A549 (cell line): ENCODE data around the gene MALRD1. TPM values are rescaled to one million over a fixed set of nuclear protein-coding genes. Genes with fewer than 3 reads are reported as not detected.

Source experiments
- ATAC-seq, 2 experiments: fragments of 200-7000 bp in 1 of 2; fragments of >200 bp in 1 of 2; cut with Nextera tagmentation in 1 of 2; cut with Tn5 transposase in 1 of 2; 3 replicates each; pipeline versions ENCODE4 v1.8.0 to v1.9.1; 2018 to 2020; ENCODE audit warnings: mild to moderate bottlenecking in 1 of 2, moderate library complexity in 1 of 2
- CTCF ChIA-PET: fragments of 300-600 bp; sonication (Branson Sonifier 250); formaldehyde crosslinking; extraction: SDS; loops from one replicate; lab custom pipeline; 2021; ENCODE audit warnings: antibody characterized with exemption, inconsistent platforms; lab: Yijun Ruan, JAX
- POLR2A ChIA-PET: fragments of 350-600 bp; formaldehyde crosslinking; extraction: SDS; loops from one replicate; lab custom pipeline; 2021; ENCODE audit warnings: antibody characterized with exemption, inconsistent platforms; lab: Yijun Ruan, JAX
- DNase-seq, 2 experiments: peaks; one replicate each; pipeline versions ENCODE4 v3.0.0 to v3.0.0-alpha.2; 2011 to 2016; ENCODE audit warnings: low read depth in 1 of 2, low spot score in 1 of 2
- FAIRE-seq: peaks from 2 replicates; lab custom pipeline; 2011; peaks lifted over from hg19 to GRCh38; lab: Jason Lieb, UNC
- H3K27ac ChIP-seq, 2 experiments: fragments of >200 bp; sonication (Bioruptor Twin); formaldehyde crosslinking; 3 replicates each; pipeline ENCODE4 v1.5.1; 2016 to 2017
- H3K4me1 ChIP-seq: fragments of >200 bp; sonication (Bioruptor Twin); formaldehyde crosslinking; 3 replicates; pipeline ENCODE4 v1.6.1; 2016
- H3K4me2 ChIP-seq: fragments of >200 bp; sonication (Bioruptor Twin); formaldehyde crosslinking; 3 replicates; pipeline ENCODE4 v1.6.1; 2016
- H3K4me3 ChIP-seq: fragments of >200 bp; sonication (Bioruptor Twin); formaldehyde crosslinking; 3 replicates; pipeline ENCODE4 v1.5.1; 2016
- H3K9me3 ChIP-seq: fragments of >200 bp; sonication (Bioruptor Twin); formaldehyde crosslinking; 3 replicates; pipeline ENCODE4 v1.6.1; 2016
- BHLHE40 ChIP-seq: IDR thresholded peaks from 2 replicates; pipeline ENCODE4 v1.6.1; 2012; ENCODE audit warnings: low read depth, low read length, inconsistent platforms
- CBX2 ChIP-seq: fragments of 200-600 bp; sonication (generic); IDR thresholded peaks from 2 replicates; pipeline ENCODE4 v1.6.1; 2016; ENCODE audit warnings: low read depth, mild to moderate bottlenecking, borderline replicate concordance
- CHD2 ChIP-seq: fragments of 150-350 bp; IDR thresholded peaks from 2 replicates; pipeline ENCODE4 v1.6.1; 2014; ENCODE audit warnings: low read length; ENCODE audit not compliant: partially characterized antibody
- CHD4 ChIP-seq: fragments of 200-600 bp; sonication (generic); IDR thresholded peaks from 2 replicates; pipeline ENCODE4 v1.6.1; 2016; ENCODE audit warnings: antibody characterized with exemption, mild to moderate bottlenecking, borderline replicate concordance
- CTCF ChIP-seq: fragments of >200 bp; sonication (Bioruptor Twin); formaldehyde crosslinking; IDR thresholded peaks from 3 replicates; pipeline ENCODE4 v1.5.1; 2016
- ELK1 ChIP-seq: fragments of 150-350 bp; IDR thresholded peaks from 2 replicates; pipeline ENCODE4 v1.6.1; 2014; ENCODE audit warnings: low read depth, mild to moderate bottlenecking, low read length
- ESRRA ChIP-seq: fragments of 150-350 bp; IDR thresholded peaks from 2 replicates; pipeline ENCODE4 v1.6.1; 2014; ENCODE audit warnings: mild to moderate bottlenecking, low read length, borderline replicate concordance
- HEYL ChIP-seq: fragments of 250-450 bp; sonication (Bioruptor Pico); IDR thresholded peaks from 2 replicates; pipeline ENCODE4 v1.8.0; 2021; ENCODE audit warnings: mild to moderate bottlenecking, moderate library complexity
- HOXA7 ChIP-seq: fragments of 250-450 bp; sonication (Bioruptor Pico); IDR thresholded peaks from 2 replicates; pipeline ENCODE4 v1.5.0; 2020; ENCODE audit warnings: mild to moderate bottlenecking, moderate library complexity
- JUN ChIP-seq, 2 experiments: fragments of >200 bp; sonication (Bioruptor Twin); formaldehyde crosslinking; IDR thresholded peaks; 2 replicates in 1 of 2; 3 replicates in 1 of 2; pipeline ENCODE4 v1.6.1; 2016 to 2017
- MAFK ChIP-seq: fragments of 450-650 bp; IDR thresholded peaks from 2 replicates; pipeline ENCODE4 v1.6.1; 2014; ENCODE audit not compliant: partially characterized antibody
- MAX ChIP-seq: IDR thresholded peaks from 2 replicates; pipeline ENCODE4 v1.6.1; 2012
- NFE2L2 ChIP-seq: fragments of 150-350 bp; conservative IDR thresholded peaks from 2 replicates; pipeline ENCODE4 v1.6.1; 2014; ENCODE audit warnings: low read length
- NR3C1 ChIP-seq: fragments of >200 bp; sonication (Bioruptor Twin); formaldehyde crosslinking; IDR thresholded peaks from 3 replicates; pipeline ENCODE4 v1.6.1; 2017
- PHF8 ChIP-seq: fragments of 200-600 bp; sonication (generic); IDR thresholded peaks from 2 replicates; pipeline ENCODE4 v1.6.1; 2016; ENCODE audit warnings: low read depth, mild to moderate bottlenecking, antibody characterized with exemption, moderate library complexity, borderline replicate concordance
- RAD21 ChIP-seq, 2 experiments: fragments of >200 bp in 1 of 2; sonication (Bioruptor Twin) in 1 of 2; formaldehyde crosslinking in 1 of 2; IDR thresholded peaks in 1 of 2; conservative IDR thresholded peaks in 1 of 2; 2 replicates in 1 of 2; 3 replicates in 1 of 2; pipeline ENCODE4 v1.6.1; 2012 to 2018; ENCODE audit warnings: inconsistent platforms in 1 of 2
- RARB ChIP-seq: fragments of 250-450 bp; sonication (Bioruptor Pico); IDR thresholded peaks from 2 replicates; pipeline ENCODE4 v1.8.0; 2021; ENCODE audit warnings: mild to moderate bottlenecking, moderate library complexity
- RNF2 ChIP-seq: fragments of 200-600 bp; sonication (generic); IDR thresholded peaks from 2 replicates; pipeline ENCODE4 v1.6.1; 2016; ENCODE audit warnings: low read depth, mild to moderate bottlenecking, antibody characterized with exemption, moderate library complexity, borderline replicate concordance
- USF2 ChIP-seq: fragments of 450-650 bp; IDR thresholded peaks from 2 replicates; pipeline ENCODE4 v1.6.1; 2014; ENCODE audit warnings: antibody characterized with exemption
- ZC3H11A ChIP-seq: fragments of 450-650 bp; IDR thresholded peaks from 2 replicates; pipeline ENCODE4 v1.6.1; 2014; ENCODE audit warnings: antibody characterized with exemption, mild to moderate bottlenecking
- ZNF302 ChIP-seq: fragments of 250-450 bp; sonication (Bioruptor Pico); IDR thresholded peaks from 2 replicates; pipeline ENCODE4 v1.9.0; 2021; ENCODE audit warnings: inconsistent platforms, mild to moderate bottlenecking, moderate library complexity
- WGBS: methylation state at CpG from one replicate; pipeline ENCODE4 v1.1.6; 2017; ENCODE audit errors: missing lambda C conversion rate; 5-methylcytosine and 5-hydroxymethylcytosine counted together
- polyA plus RNA-seq, 4 experiments: library from polyadenylated mRNA; depleted of rRNA in 3 of 4; stranded (reverse); fragments of >200 nt; fragmentation: RNase III in 1 of 4; extraction: RNeasy Plus Mini Kit Qiagen cat#74134 plus additional on column Dnase treatment in 1 of 4; gene quantifications; 2 replicates in 3 of 4; 3 replicates in 1 of 4; pipeline ENCODE4 v1.2.3, GENCODE V29; 2011 to 2017
- TF ChIP-seq, protein P1 (sequence below): fragments of >200 bp; sonication (Bioruptor Twin); formaldehyde crosslinking; IDR thresholded peaks from 2 replicates; pipeline ENCODE4 v1.6.1; 2016
- TF ChIP-seq, protein P2 (sequence below): IDR thresholded peaks from 2 replicates; pipeline ENCODE4 v1.6.1; 2012
- TF ChIP-seq, protein P3 (sequence below): fragments of 250-450 bp; sonication (Bioruptor Pico); IDR thresholded peaks from 2 replicates; pipeline ENCODE4 v1.5.0; 2021; ENCODE audit warnings: mild to moderate bottlenecking, moderate library complexity, borderline replicate concordance

The MALRD1 gene
- polyA plus RNA-seq, 2 of the 4 experiments (the other 2 are of a cell fraction), result not detected

- H3K4me2 ChIP-seq, result no peak overlapping the region
- ATAC-seq (no peak), DNase-seq (no peak), FAIRE-seq (no peak)
- TF ChIP-seq ZC3H11A (no peak), CHD2 (no peak), RAD21 (conservative IDR thresholded peaks at IDR 0.05 in 1 of 2, IDR thresholded peaks at IDR 0.05 in 1 of 2) (no peak), NFE2L2 (no peak), NR3C1 (no peak), PHF8 (no peak), RNF2 (no peak), CBX2 (no peak), HOXA7 (CRISPR knock-in tag) (no peak), ELK1 (no peak), CTCF (no peak), HEYL (CRISPR knock-in tag) (no peak), BHLHE40 (no peak), ESRRA (no peak), USF2 (no peak), RARB (CRISPR knock-in tag) (no peak), JUN (IDR thresholded peaks at IDR 0.05) (no peak)
- no peak overlapping the region for H3K27ac ChIP-seq
- CTCF ChIA-PET, result no interaction called here
- POLR2A ChIA-PET, result no interaction called here
- no peak overlapping the region for H3K4me3 ChIP-seq
- no peaks in the 10 kb centered on the region for H3K4me1 ChIP-seq
- H3K9me3 ChIP-seq, result no peaks in the 10 kb centered on the region
- WGBS, result 48% methylated on average over 3 of the region's 3 CpGs
Observed at GRCh38 chr10:19451356-19451755, 402.8 kb downstream of the MALRD1 start.

DNA sequence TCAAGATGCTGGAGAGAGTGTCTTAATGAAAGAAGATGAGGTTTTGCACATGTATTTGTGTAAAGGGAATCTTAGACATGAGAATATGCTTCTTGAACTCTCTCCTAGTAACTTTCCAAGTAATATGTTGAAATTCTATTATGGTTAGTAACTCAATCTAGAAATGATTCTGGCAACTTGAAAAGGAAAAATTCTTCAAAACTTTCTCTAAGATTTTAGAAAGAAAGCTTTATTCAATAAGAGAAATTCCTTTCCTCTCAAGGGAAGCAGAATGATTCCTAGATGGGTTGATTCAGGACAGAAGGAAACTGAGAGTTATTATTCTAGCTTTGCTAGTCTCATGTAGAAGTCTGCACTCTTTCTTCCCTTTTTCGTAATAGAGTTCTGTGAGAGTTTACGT is 403.3 kb downstream of the MALRD1 start:
- ATAC-seq, result no peak
- TF ChIP-seq, protein P1, sequence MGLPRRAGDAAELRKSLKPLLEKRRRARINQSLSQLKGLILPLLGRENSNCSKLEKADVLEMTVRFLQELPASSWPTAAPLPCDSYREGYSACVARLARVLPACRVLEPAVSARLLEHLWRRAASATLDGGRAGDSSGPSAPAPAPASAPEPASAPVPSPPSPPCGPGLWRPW, result no peak
- POLR2A ChIA-PET, result no interaction called here
- H3K27ac ChIP-seq, result no peak overlapping the region
- no peak overlapping the region for H3K4me2 ChIP-seq
- no peaks in the 10 kb centered on the region for H3K9me3 ChIP-seq
- no peaks in the 10 kb centered on the region for H3K4me1 ChIP-seq
- H3K4me3 ChIP-seq, result no peak overlapping the region
- FAIRE-seq, result no peak
- CTCF ChIA-PET, result no interaction called here
- WGBS, result 8% methylated on average over 2 of the region's 2 CpGs
- DNase-seq, result no peak

DNA sequence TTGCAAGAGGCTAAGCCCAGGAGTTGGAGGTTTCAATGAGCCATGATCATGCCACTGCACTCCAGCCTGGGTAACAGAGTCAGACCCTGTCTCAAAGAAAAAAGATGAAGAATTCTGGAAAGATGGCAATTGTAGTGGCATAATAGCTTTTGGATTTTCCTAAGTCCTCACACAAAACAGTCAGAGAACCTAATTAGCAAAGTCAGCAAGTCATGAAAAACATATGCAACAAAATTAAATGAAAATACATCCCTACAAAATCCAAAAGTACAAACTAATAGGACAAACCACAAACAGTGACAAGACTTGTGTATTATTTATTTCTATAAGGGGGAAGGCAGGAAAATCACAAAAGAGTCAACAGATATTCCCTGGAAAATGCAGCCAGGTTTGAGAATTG is 405.4 kb downstream of the MALRD1 start:
- H3K27ac ChIP-seq, result no peak overlapping the region
- no peak for FAIRE-seq
- ATAC-seq, result no peak
- TF ChIP-seq CHD4 (no peak), MAFK (peak; percentile 32), ZNF302 (CRISPR knock-in tag) (no peak), MAX (no peak), PHF8 (no peak)
- TF ChIP-seq, protein P2, sequence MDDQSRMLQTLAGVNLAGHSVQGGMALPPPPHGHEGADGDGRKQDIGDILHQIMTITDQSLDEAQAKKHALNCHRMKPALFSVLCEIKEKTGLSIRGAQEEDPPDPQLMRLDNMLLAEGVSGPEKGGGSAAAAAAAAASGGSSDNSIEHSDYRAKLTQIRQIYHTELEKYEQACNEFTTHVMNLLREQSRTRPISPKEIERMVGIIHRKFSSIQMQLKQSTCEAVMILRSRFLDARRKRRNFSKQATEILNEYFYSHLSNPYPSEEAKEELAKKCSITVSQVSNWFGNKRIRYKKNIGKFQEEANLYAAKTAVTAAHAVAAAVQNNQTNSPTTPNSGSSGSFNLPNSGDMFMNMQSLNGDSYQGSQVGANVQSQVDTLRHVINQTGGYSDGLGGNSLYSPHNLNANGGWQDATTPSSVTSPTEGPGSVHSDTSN, result no peak
- TF ChIP-seq, protein P3, sequence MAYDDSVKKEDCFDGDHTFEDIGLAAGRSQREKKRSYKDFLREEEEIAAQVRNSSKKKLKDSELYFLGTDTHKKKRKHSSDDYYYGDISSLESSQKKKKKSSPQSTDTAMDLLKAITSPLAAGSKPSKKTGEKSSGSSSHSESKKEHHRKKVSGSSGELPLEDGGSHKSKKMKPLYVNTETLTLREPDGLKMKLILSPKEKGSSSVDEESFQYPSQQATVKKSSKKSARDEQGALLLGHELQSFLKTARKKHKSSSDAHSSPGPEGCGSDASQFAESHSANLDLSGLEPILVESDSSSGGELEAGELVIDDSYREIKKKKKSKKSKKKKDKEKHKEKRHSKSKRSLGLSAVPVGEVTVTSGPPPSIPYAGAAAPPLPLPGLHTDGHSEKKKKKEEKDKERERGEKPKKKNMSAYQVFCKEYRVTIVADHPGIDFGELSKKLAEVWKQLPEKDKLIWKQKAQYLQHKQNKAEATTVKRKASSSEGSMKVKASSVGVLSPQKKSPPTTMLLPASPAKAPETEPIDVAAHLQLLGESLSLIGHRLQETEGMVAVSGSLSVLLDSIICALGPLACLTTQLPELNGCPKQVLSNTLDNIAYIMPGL, result no peak
- TF ChIP-seq, all 56 proteins: peak for 1
- no peak overlapping the region for H3K4me2 ChIP-seq
- H3K4me1 ChIP-seq, result no peaks in the 10 kb centered on the region
- no peak overlapping the region for H3K4me3 ChIP-seq
- DNase-seq, result no peak
- no peaks in the 10 kb centered on the region for H3K9me3 ChIP-seq
- POLR2A ChIA-PET, result no interaction called here
- CTCF ChIA-PET, result no interaction called here
